GM19023 (cell line): Measurements from ENCODE around the gene TFF1.

ENCODE experiments used
- ATAC-seq: cut with Tn5 transposase; IDR thresholded peaks from one replicate; pipeline ENCODE4 v1.9.1; 2021; ENCODE audit warnings: mild to moderate bottlenecking, moderate library complexity; ENCODE audit not compliant: unreplicated experiment

TFF1 gene

GRCh38 chr21:42364304-42364865 is 1.9 kb downstream of the TFF1 start:
- no peak for ATAC-seq

GRCh38 chr21:42363312-42363711 is 3.0 kb downstream of the TFF1 start:
- no peak for ATAC-seq

GRCh38 chr21:42362700-42363099 is 3.6 kb downstream of the TFF1 start:
- no peak for ATAC-seq

- no peak for ATAC-seq
Measured at GRCh38 chr21:42362198-42362597, 4.1 kb downstream of the TFF1 start.

GRCh38 chr21:42361286-42361685 is 5.0 kb downstream of the TFF1 start:
- no peak for ATAC-seq

- ATAC-seq, result no peak
Measured at GRCh38 chr21:42360317-42360716, 6.0 kb downstream of the TFF1 start.

GRCh38 chr21:42358937-42359336 is 7.4 kb downstream of the TFF1 start:
- ATAC-seq, result no peak

- no peak for ATAC-seq
Measured at GRCh38 chr21:42358261-42358660, 8.1 kb downstream of the TFF1 start.

GRCh38 chr21:42357307-42357706 is 9.0 kb downstream of the TFF1 start:
- ATAC-seq, result no peak

- no peak for ATAC-seq
Measured at GRCh38 chr21:42356650-42357049, 9.7 kb downstream of the TFF1 start.

GRCh38 chr21:42356046-42356445 is 10.3 kb downstream of the TFF1 start:
- ATAC-seq, result no peak

- no peak for ATAC-seq
Measured at GRCh38 chr21:42353623-42354022, 12.7 kb downstream of the TFF1 start.

- no peak for ATAC-seq
Measured at GRCh38 chr21:42352441-42353095, 13.8 kb downstream of the TFF1 start.

- ATAC-seq, result no peak
Measured at GRCh38 chr21:42351626-42352440, 14.5 kb downstream of the TFF1 start.

GRCh38 chr21:42350927-42351426 is 15.4 kb downstream of the TFF1 start, which contains the start of gene TFF2:
Gene TFF2, minus strand, starts transcription at chr21:42350994. Its CDS starts 37 bp downstream, at chr21:42350957.
- no peak for ATAC-seq

GRCh38 chr21:42350318-42350910 is 15.9 kb downstream of the TFF1 start:
- ATAC-seq, result no peak

GRCh38 chr21:42349420-42350317 is 16.7 kb downstream of the TFF1 start:
- ATAC-seq, result no peak

- no peak for ATAC-seq
Measured at GRCh38 chr21:42348762-42349161, 17.6 kb downstream of the TFF1 start.

GRCh38 chr21:42347601-42348327 is 18.6 kb downstream of the TFF1 start:
- ATAC-seq, result no peak
